ENCODE results near the gene CRABP2. TPM values are rescaled to one million over a fixed set of nuclear protein-coding genes. Genes with fewer than 3 reads are reported as not detected.

The CRABP2 gene
- total RNA-seq, 1 experiment from 2014 or later = 209 TPM

GRCh38 chr1:156655904-156656516, 49.4 kb downstream of the CRABP2 start:
- no peaks in the 10 kb centered on the region for H3K9me3 ChIP-seq (ENCODE audit: control insufficient read depth in 1 of 2, insufficient read depth in 1 of 2, low read depth in 1 of 2, low read length in 2 of 2)
- DNase-seq (ENCODE audit: low read depth, low spot score) (no peak), ATAC-seq (no peak)
- POLR2A ChIA-PET = no interaction called here
- no peak overlapping the region for H3K27ac ChIP-seq (ENCODE audit: low read depth, low read length)
- H3K36me3 ChIP-seq (ENCODE audit: control insufficient read depth in 1 of 2, insufficient read depth in 2 of 2, low read length in 2 of 2) = peaks cover 20 to 46% of the 10 kb centered on the region in 2 experiments
- no TSS peak for BruUV-seq (replicated peaks)
- H3K4me3 ChIP-seq (replicated peaks in 1 of 2; ENCODE audit: low read depth in 1 of 2, low read length in 2 of 2) = no peak overlapping the region
- H3K4me1 ChIP-seq (ENCODE audit: control insufficient read depth in 1 of 2, insufficient read depth in 2 of 2, low read length in 2 of 2) = peaks cover 16 to 39% of the 10 kb centered on the region in 2 experiments
- H3K27me3 ChIP-seq (ENCODE audit: insufficient read depth, low read length) = no peaks in the 10 kb centered on the region
- intact Hi-C loops (cut with micrococcal nuclease) = no loop called here
- peaks cover 10% of the 10 kb centered on the region; the same call in 1 of the 2 replicates for H4K20me1 ChIP-seq (ENCODE audit: insufficient read depth)
- no peaks in the 10 kb centered on the region for H3K9me2 ChIP-seq (ENCODE audit: insufficient read depth)
- RAD21 ChIA-PET (ENCODE audit: low non-redundant PET in 1 of 2, low total read pairs in 2 of 2, uncharacterized antibody in 2 of 2, unreplicated experiment in 2 of 2) = interaction anchor here in 1 of 2 experiments (0.6 kb wide), 1 partner anchor 27 kb away, joined by 3 read pairs; no protein-coding TSS in a partner anchor
- CTCF ChIA-PET = no interaction called here
- no peak overlapping the region for H3K9ac ChIP-seq (ENCODE audit: low read length)
- TF ChIP-seq JUND (IDR thresholded peaks at IDR 0.05) = no peak
- no peak for TF ChIP-seq EZH2phosphoT487 (IDR thresholded peaks at IDR 0.05; ENCODE audit: borderline replicate concordance)
- TF ChIP-seq ZFX (IDR thresholded peaks at IDR 0.05) = no peak
- TF ChIP-seq ZBTB33 (IDR thresholded peaks at IDR 0.05; ENCODE audit: extremely low read depth, insufficient replicate concordance, low read length) = no peak
- no peak; the same call in 1 of the 2 replicates for TF ChIP-seq POLR2AphosphoS5 (IDR thresholded peaks at IDR 0.05; ENCODE audit: low read depth, low read length)
- TF ChIP-seq POLR2A (IDR thresholded peaks at IDR 0.05; ENCODE audit: borderline replicate concordance, extremely low read depth, insufficient read depth, insufficient read length) = no peak
- TF ChIP-seq EGR1 (IDR thresholded peaks at IDR 0.05; ENCODE audit: low read depth) = no peak
- H2AFZ ChIP-seq (ENCODE audit: low read depth, low read length, poor library complexity, severe bottlenecking) = no peak overlapping the region
- H3K4me2 ChIP-seq (ENCODE audit: low read length) = no peak overlapping the region
- peaks cover 98% of the 10 kb centered on the region for H3K79me2 ChIP-seq (ENCODE audit: insufficient read depth, low read length)

Data from HCT116 (cell line).